ENCODE results near the gene FBXL22. TPM values are rescaled to one million over a fixed set of nuclear protein-coding genes. Genes with fewer than 3 reads are reported as not detected.

The FBXL22 gene
- total and polyA plus RNA-seq, 2 of the 8 experiments (the other 6 are each of a cell fraction or from before 2014, with no cell fraction given), result 0.09 to 0.47 TPM

DNA sequence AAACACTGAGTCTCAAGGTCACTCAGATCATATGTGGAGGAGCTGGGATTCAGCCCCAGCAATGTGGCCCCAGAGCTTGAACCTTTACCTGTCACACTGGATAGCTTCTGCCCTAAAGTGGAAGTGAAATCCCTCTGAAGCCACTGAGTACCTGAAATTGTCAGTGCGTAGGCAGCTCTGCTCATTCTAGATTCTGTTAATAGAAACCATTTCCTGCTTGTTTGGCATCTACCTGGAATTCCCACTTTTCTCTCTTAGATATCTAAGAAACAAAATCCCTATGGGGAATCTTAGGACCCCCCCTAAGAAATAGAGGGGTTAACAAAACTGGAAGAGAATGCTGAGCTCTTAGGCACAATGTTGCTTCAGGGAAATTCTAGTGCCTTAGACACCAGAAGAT, 29.8 kb downstream of the FBXL22 start:
- Histone ChIP-seq H2AK5ac (ENCODE audit: low read depth, low read length) (no peak overlapping the region), H3K18ac (ENCODE audit: extremely low read depth, low read length) (no peak overlapping the region), H3K79me2 (ENCODE audit: control insufficient read depth in 1 of 2, insufficient read depth in 2 of 2, low read length in 2 of 2) (no peaks in the 10 kb centered on the region), H4K8ac (ENCODE audit: extremely low read depth, insufficient read depth, low read length) (no peak overlapping the region), H3K36me3 (ENCODE audit: control insufficient read depth in 2 of 4, insufficient read depth in 4 of 4, low read length in 3 of 4) (peaks cover 3 to 52% (median 12%) of the 10 kb centered on the region in 4 experiments; a peak in 7 of 8 replicates), H2BK5ac (ENCODE audit: low read depth, low read length) (no peak overlapping the region), H2BK12ac (ENCODE audit: low read depth, low read length) (no peak overlapping the region), H3K4me3 (ENCODE audit: extremely low read depth in 1 of 4, insufficient read depth in 2 of 4, low read depth in 3 of 4, low read length in 4 of 4) (no peak overlapping the region), H3K23ac (ENCODE audit: insufficient read length) (no peak overlapping the region), H2BK20ac (ENCODE audit: low read length) (no peak overlapping the region), H4K20me1 (replicated peaks in 1 of 2; ENCODE audit: control insufficient read depth in 1 of 2, insufficient read depth in 2 of 2, low read length in 2 of 2) (no peaks in the 10 kb centered on the region), H3K9ac (replicated peaks in 1 of 4; ENCODE audit: extremely low read depth in 1 of 4, low read depth in 3 of 4, low read length in 3 of 4) (no peak overlapping the region), H2BK120ac (replicated peaks; ENCODE audit: low read depth, low read length) (no peak overlapping the region), H3K79me1 (ENCODE audit: low read depth, low read length) (no peaks in the 10 kb centered on the region), H3K9me3 (ENCODE audit: insufficient read depth in 2 of 2, low read depth in 1 of 2, low read length in 1 of 2) (no peaks in the 10 kb centered on the region), H2BK15ac (ENCODE audit: low read length) (no peak overlapping the region), H3K27me3 (replicated peaks in 1 of 4; ENCODE audit: control insufficient read depth in 3 of 4, extremely low read depth in 1 of 4, insufficient read depth in 3 of 4, low read length in 3 of 4) (no peaks in the 10 kb centered on the region), H3K4me1 (replicated peaks in 1 of 4; ENCODE audit: control insufficient read depth in 3 of 4, insufficient read depth in 4 of 4, low read length in 3 of 4) (no peaks in the 10 kb centered on the region), H3K27ac (ENCODE audit: low read depth, low read length) (no peak overlapping the region), H3K4me2 (ENCODE audit: insufficient read depth in 1 of 2, low read depth in 2 of 2, low read length in 2 of 2) (no peak overlapping the region), H4K91ac (replicated peaks; ENCODE audit: insufficient read length, low read length) (no peak overlapping the region), H3K56ac (replicated peaks; ENCODE audit: insufficient read length, low read depth, low read length) (no peak overlapping the region), H3K4ac (replicated peaks; ENCODE audit: insufficient read length, low read depth, low read length) (no peak overlapping the region), H3K14ac (ENCODE audit: insufficient read length) (no peak overlapping the region), H3K23me2 (ENCODE audit: low read depth, low read length) (no peaks in the 10 kb centered on the region), H4K5ac (ENCODE audit: insufficient read length, low read depth, low read length) (no peak overlapping the region), H2AFZ (ENCODE audit: low read length) (no peak overlapping the region)
- no peak for DNase-seq (ENCODE audit: low read depth in 1 of 2, low spot score in 2 of 2)
- FAIRE-seq, result no peak
- ChIA-PET POLR2A (ENCODE audit: partially characterized antibody) (no interaction called here), CTCF (ENCODE audit: partially characterized antibody) (interaction anchor here (0.8 to 5.1 kb wide), 5 partner anchors 13 to 441 kb away, joined by 3 to 26 read pairs (median 4); no protein-coding TSS in a partner anchor)
- WGBS, 2 experiments (ENCODE audit: extremely low coverage in 1 of 2, insufficient coverage in 1 of 2, insufficient read length in 1 of 2, insufficient replicate concordance in 2 of 2, low coverage in 1 of 2, low lambda C conversion rate in 2 of 2, missing lambda C conversion rate in 1 of 2), result 100% methylated on average over 1 of the region's 1 CpG; no CpG with 5 or more reads in 1 of the 2 experiments
- no peak for TF ChIP-seq BACH1 (IDR thresholded peaks at IDR 0.05; ENCODE audit: low read length)
- TF ChIP-seq RAD21 (IDR thresholded peaks at IDR 0.05 in 1 of 2, conservative IDR thresholded peaks at IDR 0.05 in 1 of 2; ENCODE audit: low read depth in 2 of 2, low read length in 2 of 2), result no peak
- TF ChIP-seq SIRT6 (IDR thresholded peaks at IDR 0.05; ENCODE audit: low read length), result no peak
- no peak for TF ChIP-seq ASH2L (IDR thresholded peaks at IDR 0.05; ENCODE audit: low read length)
- no peak for TF ChIP-seq BCL11A (IDR thresholded peaks at IDR 0.05; ENCODE audit: low read depth in 2 of 2, low read length in 2 of 2)
- no peak for TF ChIP-seq SAP30 (IDR thresholded peaks at IDR 0.05; ENCODE audit: insufficient read depth, insufficient replicate concordance, low read length)
- no peak for TF ChIP-seq YY1 (IDR thresholded peaks at IDR 0.05; ENCODE audit: low read depth, low read length)
- TF ChIP-seq RBBP5 (IDR thresholded peaks at IDR 0.05; ENCODE audit: borderline replicate concordance, low read depth, low read length), result no peak
- TF ChIP-seq TCF12 (IDR thresholded peaks at IDR 0.05; ENCODE audit: low read depth, low read length), result no peak
- TF ChIP-seq EP300 (IDR thresholded peaks at IDR 0.05; ENCODE audit: borderline replicate concordance in 1 of 2, low read depth in 2 of 2, low read length in 2 of 2), result no peak
- TF ChIP-seq CEBPB (IDR thresholded peaks at IDR 0.05; ENCODE audit: low read depth, low read length), result no peak
- no peak for TF ChIP-seq PHF8 (conservative IDR thresholded peaks at IDR 0.05; ENCODE audit: low read depth, low read length)
- no peak for TF ChIP-seq EZH2 (IDR thresholded peaks at IDR 0.05; ENCODE audit: low read depth, low read length, severe bottlenecking)
- TF ChIP-seq TAF7 (optimal IDR thresholded peaks at IDR 0.05; ENCODE audit: borderline replicate concordance, low read depth, low read length), result no peak

All from H1 (cell line).